Activated CD8-positive, alpha-beta memory T cell treated with anti-CD3 and anti-CD28 coated beads for 36 hours (primary cell): ENCODE results near the gene KAT7. TPM values are rescaled to one million over a fixed set of nuclear protein-coding genes. Genes with fewer than 3 reads are reported as not detected.
"Not testable (repeated sequence)": the region's sequence is repeated elsewhere in the genome, so short reads cannot be mapped to it uniquely, and the experiment has no call there.

Experiments used
- CTCF ChIA-PET: fragments of 350-600 bp; sonication (Branson Sonifier 250); formaldehyde crosslinking; loops from one replicate; lab custom pipeline; 2021; ENCODE audit warnings: antibody characterized with exemption; lab: Charles Lee
- POLR2A ChIA-PET: fragments of 350-600 bp; sonication (Branson Sonifier 250); formaldehyde crosslinking; loops from one replicate; lab custom pipeline; 2021; ENCODE audit warnings: antibody characterized with exemption; lab: Charles Lee
- total RNA-seq, 2 experiments: library from RNA; stranded (reverse); gene quantifications; one replicate each; pipeline ENCODE4 v1.2.3, GENCODE V29; 2021

KAT7 gene
- total RNA-seq, 2 experiments from 2014 or later: 60.5 to 61.2 TPM

DNA sequence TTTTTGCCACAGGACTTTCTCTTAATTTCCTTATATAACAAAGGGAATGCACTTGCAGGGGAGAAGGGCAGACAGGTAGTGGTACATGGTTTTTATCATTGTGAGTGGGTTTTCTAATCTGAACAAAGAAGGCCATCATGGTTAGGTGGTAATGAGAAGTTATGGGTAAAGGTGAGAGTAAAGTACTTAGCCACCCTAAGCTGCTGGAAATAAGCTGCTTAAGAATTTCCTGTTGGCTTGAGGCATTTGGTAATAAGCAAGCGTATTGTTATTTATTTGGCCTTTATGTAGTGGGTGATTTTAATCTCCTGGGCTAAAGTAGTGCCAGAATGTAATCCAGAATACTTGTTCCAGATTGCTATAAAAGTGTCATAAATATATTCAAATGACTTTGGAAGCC, 32.3 kb downstream of the KAT7 start:
- POLR2A ChIA-PET: no interaction called here

GRCh38 chr17:49821466-49821865, 33.0 kb downstream of the KAT7 start:
- CTCF ChIA-PET: interaction anchor here (1.1 kb wide), 1 partner anchor 265 kb away, joined by 3 read pairs; no protein-coding TSS in a partner anchor

More for the DNA sequence above, 32.3 kb downstream of the KAT7 start:
- CTCF ChIA-PET: no interaction called here

GRCh38 chr17:49821916-49822315, 33.4 kb downstream of the KAT7 start:
- ChIA-PET POLR2A (interaction anchor here (0.7 kb wide), 1 partner anchor 1726 kb away, joined by 4 read pairs; no protein-coding TSS in a partner anchor), CTCF (interaction anchor here (1.1 kb wide), 1 partner anchor 265 kb away, joined by 3 read pairs; no protein-coding TSS in a partner anchor)

More at GRCh38 chr17:49821466-49821865, 33.0 kb downstream of the KAT7 start:
- POLR2A ChIA-PET: interaction anchor here (0.7 kb wide), 1 partner anchor 1725 kb away, joined by 4 read pairs; no protein-coding TSS in a partner anchor

DNA sequence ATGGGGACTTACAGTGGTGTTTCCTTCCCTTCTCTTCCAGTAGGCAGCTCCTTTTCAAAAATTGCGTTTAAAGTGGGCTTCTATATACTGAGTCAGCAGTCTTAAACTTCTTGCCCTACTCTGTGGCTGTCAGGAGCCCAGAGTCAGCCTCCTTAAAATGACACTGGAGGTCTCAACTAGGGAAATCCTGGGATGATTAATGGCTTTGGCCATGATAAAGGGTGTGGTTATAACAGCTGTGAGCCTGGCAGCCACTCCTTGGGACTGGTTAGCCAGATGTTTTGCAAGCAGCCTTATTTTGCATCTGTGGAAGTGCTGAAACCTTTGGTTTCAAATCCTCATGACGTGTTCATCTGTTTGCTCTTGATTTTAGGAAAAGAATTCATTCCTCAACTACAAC, 34.3 kb downstream of the KAT7 start:
- ChIA-PET CTCF (interaction anchor here (0.6 kb wide), 1 partner anchor 165 kb away, joined by 4 read pairs; no protein-coding TSS in a partner anchor), POLR2A (no interaction called here)

DNA sequence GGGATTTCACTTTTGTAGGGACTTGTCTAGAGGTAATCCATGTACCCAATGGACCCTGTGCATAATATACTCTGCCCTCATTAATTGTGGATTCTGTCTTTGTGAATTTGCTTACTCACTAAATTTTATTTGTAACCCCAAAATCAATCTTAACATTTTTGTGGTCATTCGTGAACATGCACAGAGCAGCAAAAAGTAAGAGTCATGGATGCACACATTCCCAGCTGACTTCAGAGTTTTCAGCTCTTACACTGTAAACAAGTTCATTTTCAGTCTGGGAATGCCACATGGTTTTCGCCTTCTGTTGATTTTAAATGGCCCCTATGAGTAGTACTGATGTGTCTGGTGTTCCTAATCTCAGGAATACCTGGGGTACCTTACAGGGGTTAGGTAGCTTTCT, 35.1 kb downstream of the KAT7 start:
- ChIA-PET CTCF (no interaction called here), POLR2A (no interaction called here)

GRCh38 chr17:49825645-49826044, 37.2 kb downstream of the KAT7 start:
- POLR2A ChIA-PET: no interaction called here
- CTCF ChIA-PET: no interaction called here

DNA sequence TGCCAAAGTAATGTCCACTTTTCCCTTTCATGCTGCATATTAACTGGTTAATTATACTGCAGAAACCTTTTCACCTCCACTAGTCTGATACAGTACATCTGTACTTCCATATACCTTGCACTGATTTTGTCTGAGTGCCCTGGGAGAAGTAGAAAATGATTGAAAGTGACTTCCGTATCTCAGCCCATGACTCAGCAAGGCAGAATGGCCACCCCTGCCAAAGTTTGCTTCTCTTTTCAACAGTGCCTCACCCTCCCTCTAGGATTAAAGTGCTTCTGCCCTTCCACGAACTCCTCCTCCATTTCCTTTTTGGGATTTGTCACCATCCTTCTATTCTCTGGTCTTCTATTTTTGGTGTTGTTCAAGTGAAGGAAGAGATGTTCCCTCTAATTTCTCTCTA, 39.8 kb downstream of the KAT7 start:
- POLR2A ChIA-PET, CTCF ChIA-PET: not testable (repeated sequence)

GRCh38 chr17:49829026-49829425, 40.5 kb downstream of the KAT7 start:
- CTCF ChIA-PET: no interaction called here
- POLR2A ChIA-PET: no interaction called here

GRCh38 chr17:49830605-49831004, 42.1 kb downstream of the KAT7 start:
- ChIA-PET POLR2A (no interaction called here), CTCF (interaction anchor here (0.7 kb wide), 1 partner anchor 741 kb away, joined by 3 read pairs; no protein-coding TSS in a partner anchor)

DNA sequence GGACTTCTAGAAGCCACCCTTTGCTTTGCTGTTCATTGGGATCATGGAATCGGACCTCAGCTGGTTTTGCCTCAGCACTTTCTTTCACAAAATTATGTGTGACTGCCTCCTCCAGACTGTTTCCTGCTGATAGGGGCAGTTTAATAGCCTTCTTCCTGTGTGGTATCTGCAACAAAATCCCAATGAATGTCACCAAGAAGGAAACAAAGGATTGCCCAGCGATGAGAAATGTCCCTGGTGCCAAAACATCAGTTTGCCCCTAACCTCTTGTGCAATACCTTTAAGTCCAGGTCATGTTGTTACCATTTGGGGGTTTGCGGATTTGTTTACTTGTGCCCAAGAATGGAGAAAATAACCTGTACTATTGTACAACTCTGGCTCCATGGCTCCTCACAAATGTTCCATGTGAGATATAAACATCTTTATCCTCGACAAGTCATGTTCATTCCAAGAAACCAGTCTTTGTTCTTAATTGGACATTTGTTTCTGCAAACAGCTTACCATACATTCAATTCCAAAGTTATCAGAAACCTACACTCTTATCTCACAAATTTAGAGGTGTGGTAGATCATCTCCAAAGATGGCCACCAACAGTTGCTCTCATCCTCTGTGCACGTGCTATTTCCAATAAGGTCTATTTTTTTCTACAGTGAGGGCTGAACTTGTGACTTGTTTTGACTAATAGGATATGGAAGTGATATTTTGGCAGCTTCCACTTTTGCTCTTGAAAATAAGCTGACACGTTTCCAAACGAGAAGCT, 44.5 kb downstream of the KAT7 start:
- POLR2A ChIA-PET: no interaction called here
- CTCF ChIA-PET: no interaction called here

DNA sequence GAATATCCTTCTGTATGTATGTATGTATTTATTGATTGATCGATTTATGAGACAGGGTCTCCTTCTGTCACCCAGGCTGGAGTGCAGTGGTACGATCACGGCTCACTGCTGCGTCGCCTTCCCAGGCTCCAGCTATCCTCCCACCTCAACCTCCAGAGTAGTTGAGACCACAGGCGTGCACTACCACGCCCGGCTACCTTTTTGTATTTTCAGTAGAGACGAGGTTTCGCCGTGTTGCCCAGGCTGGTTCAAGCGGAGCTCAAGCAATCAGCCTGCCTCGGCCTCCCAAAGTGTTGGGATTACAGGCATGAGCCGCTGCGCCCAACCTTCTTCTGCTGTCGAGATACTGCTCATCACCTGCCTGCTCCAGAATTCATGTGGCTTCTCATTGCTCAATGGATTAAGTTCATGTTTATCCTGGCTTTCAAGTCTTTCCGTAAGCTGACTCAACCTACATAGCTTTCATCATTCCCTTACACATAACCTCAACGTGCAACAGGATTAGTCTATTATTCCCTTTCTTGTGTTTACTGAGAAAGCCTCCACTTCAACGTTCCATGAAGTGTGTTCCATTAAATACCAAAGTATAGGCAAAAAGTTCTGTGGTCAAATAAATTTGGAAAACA, 45.8 kb downstream of the KAT7 start:
- ChIA-PET CTCF (no interaction called here), POLR2A (no interaction called here)

GRCh38 chr17:49835472-49835871, 47.0 kb downstream of the KAT7 start:
- CTCF ChIA-PET: no interaction called here
- POLR2A ChIA-PET: no interaction called here

DNA sequence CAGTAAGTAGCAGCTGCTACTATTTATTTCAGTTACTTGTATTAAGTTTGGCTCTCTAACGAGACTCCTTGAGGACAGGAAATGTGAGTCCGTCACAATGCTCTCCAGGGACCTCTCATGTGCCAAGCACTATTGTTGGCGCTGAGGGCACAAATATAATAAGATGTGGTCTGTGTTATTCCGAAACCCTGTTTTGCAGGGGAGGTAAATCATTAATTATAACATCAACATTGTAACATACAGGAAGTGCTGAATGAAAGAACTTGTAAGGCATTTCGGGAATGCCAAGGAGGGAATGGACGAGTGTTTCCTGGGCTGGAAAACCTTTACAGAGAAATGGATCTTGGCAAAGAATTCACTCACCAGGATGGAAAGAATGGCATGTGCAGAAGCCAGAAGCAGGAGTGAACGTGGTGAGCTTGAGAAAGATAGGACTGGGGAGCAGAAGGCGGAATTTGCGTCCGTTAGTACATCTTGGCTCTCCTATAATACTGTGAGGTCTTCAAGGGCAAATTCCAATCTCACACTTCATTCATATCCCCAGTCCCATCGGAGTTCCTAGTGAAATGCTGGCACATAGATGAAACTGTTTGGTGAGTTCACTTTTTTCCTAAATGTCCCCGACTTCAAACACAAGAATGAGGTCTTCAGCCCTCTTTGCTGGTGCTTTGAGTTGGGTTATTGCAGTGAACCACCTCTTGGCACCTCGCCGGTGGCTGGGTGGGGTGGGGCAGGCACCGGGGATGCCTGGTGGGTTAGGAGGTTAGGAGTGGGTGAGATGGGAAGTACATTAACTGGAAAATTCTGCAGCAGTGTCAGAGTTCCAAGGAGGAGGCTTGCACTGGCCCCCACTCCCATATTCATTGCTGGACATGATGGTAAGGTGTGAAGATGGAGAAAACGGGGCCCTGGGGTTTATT, 47.9 kb downstream of the KAT7 start:
- ChIA-PET POLR2A (no interaction called here), CTCF (no interaction called here)

GRCh38 chr17:49839455-49839854, 51.0 kb downstream of the KAT7 start:
- POLR2A ChIA-PET: no interaction called here
- CTCF ChIA-PET: interaction anchor here (1.8 kb wide), 1 partner anchor 159 kb away, joined by 6 read pairs; no protein-coding TSS in a partner anchor

DNA sequence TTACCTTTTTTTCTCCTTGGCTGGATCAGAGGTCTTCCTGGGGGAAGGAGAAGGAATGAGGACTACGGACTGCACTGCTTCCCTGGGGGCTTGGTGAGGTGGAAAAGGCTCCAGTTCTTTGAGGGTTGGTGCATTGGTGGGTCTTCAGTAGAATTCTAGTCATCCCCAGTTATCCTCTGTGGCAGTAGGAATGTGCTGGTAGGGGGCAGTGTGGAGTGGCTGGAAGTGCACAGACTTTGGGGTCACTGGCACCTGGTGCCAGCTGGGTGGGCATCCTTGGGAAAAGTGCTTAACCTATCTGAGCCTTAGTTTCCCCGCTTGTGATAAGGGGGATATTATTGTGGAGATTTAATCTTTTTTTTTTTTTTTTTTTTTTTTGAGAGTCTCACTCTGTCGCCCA, 53.1 kb downstream of the KAT7 start:
- ChIA-PET POLR2A (no interaction called here), CTCF (no interaction called here)

DNA sequence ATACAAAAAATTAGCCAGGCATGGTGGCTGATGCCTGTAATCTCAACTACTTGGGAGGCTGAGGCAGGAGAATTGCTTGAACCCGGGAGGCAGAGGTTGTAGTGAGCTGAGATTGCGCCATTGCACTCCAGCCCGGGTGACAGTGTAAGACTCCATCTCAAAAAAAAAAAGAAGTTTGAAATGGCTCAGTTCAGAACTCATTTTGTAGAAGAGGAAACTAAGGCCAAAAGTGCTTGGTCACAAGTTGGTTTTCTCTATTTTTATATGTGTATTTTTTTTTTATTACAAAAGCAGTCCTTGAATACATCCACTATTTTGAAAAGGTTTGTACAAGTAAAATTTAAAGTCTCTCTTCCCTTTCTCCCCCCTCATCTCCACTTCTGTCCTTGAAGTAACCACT, 53.9 kb downstream of the KAT7 start:
- CTCF ChIA-PET: no interaction called here
- POLR2A ChIA-PET: no interaction called here

- CTCF ChIA-PET: no interaction called here
Observed at GRCh38 chr17:49842846-49843245, 54.4 kb downstream of the KAT7 start.

GRCh38 chr17:49843774-49844350, 55.4 kb downstream of the KAT7 start:
- ChIA-PET POLR2A (no interaction called here), CTCF (interaction anchor here (1.1 kb wide), 1 partner anchor 154 kb away, joined by 5 read pairs; no protein-coding TSS in a partner anchor)

More at GRCh38 chr17:49842846-49843245, 54.4 kb downstream of the KAT7 start:
- POLR2A ChIA-PET: no interaction called here

DNA sequence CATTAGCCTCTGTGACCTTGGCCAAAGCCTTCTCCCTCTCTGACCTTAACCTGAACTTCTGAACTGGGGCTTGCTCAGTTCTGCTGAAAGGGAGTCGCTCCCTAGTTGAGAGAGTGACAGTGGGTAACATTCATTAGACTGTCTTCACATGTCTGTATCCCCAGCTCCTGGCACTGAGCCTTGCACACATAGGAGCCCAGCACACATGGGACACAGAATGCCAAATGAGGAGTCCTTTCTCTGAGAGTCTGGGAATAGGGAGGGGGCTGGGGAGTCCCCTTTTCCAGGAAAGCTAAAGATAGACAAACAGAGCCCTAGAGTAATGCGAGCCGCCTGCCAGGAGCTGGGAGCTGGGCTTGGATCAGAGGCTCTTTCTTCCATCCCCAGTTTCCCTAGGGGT, 56.8 kb downstream of the KAT7 start:
- POLR2A ChIA-PET: interaction anchor here (0.9 kb wide), 1 partner anchor 52 kb away, joined by 6 read pairs; no protein-coding TSS in a partner anchor
- CTCF ChIA-PET: interaction anchor here (0.9 to 1.0 kb wide), 2 partner anchors 153 to 289 kb away, joined by 3 read pairs; no protein-coding TSS in a partner anchor
